Neural cell (in vitro differentiated cells): ENCODE results near the gene HSF4. TPM values are rescaled to one million over a fixed set of nuclear protein-coding genes. Genes with fewer than 3 reads are reported as not detected.

Experiments used
- H2AFZ ChIP-seq: fragments of 200-600, 300-800 bp; sonication (generic), shearing (Covaris generic); 2 replicates; pipeline ENCODE4 v1.6.0; 2014; ENCODE audit warnings: low read depth, mild to moderate bottlenecking, antibody characterized with exemption, low read length, moderate library complexity
- H3F3A ChIP-seq: fragments of 200-600 bp; shearing (Covaris generic); 2 replicates; pipeline ENCODE4 v1.6.1; 2016; ENCODE audit warnings: mild to moderate bottlenecking, moderate library complexity, mixed read lengths, antibody characterized with exemption, low read length; ENCODE audit not compliant: insufficient read depth, poor library complexity, severe bottlenecking
- H3K27ac ChIP-seq: fragments of 200-600, 300-800 bp; sonication (generic), shearing (Covaris generic); 2 replicates; pipeline ENCODE4 v1.5.1; 2014; ENCODE audit warnings: mild to moderate bottlenecking, low read length, moderate library complexity
- H3K27me3 ChIP-seq: fragments of 300-800, 200-600 bp; sonication (generic), shearing (Covaris generic); 2 replicates; pipeline ENCODE4 v1.6.0; 2014; ENCODE audit warnings: mild to moderate bottlenecking, low read depth, low read length, moderate library complexity; ENCODE audit not compliant: insufficient read depth
- H3K36me3 ChIP-seq: fragments of 300-800, 200-600 bp; sonication (generic), shearing (Covaris generic); 2 replicates; pipeline ENCODE4 v1.5.1; 2014; ENCODE audit warnings: mild to moderate bottlenecking, antibody characterized with exemption, low read length, moderate library complexity; ENCODE audit not compliant: insufficient read depth
- H3K4me2 ChIP-seq: fragments of 300-800, 200-600 bp; sonication (generic), shearing (Covaris generic); 2 replicates; pipeline ENCODE4 v1.6.0; 2014; ENCODE audit warnings: mild to moderate bottlenecking, low read length
- H3K4me3 ChIP-seq: fragments of 300-800, 200-600 bp; sonication (generic), shearing (Covaris generic); 2 replicates; pipeline ENCODE4 v1.5.1; 2014; ENCODE audit warnings: mild to moderate bottlenecking, low read length, moderate library complexity
- H3K79me2 ChIP-seq: fragments of 200-600 bp; shearing (Covaris generic); replicated peaks from 2 replicates; pipeline ENCODE4 v1.6.0; 2014; ENCODE audit warnings: mild to moderate bottlenecking, low read length, moderate library complexity; ENCODE audit not compliant: insufficient read depth
- H3K9ac ChIP-seq: fragments of 300-800, 200-600 bp; sonication (generic), shearing (Covaris generic); 2 replicates; pipeline ENCODE4 v1.6.1; 2016; ENCODE audit warnings: mild to moderate bottlenecking, low read length, mixed read lengths
- H3K9me2 ChIP-seq: fragments of 200-600 bp; shearing (Covaris generic); 2 replicates; pipeline ENCODE4 v1.6.1; 2016; ENCODE audit warnings: mild to moderate bottlenecking, low read length, mixed read lengths; ENCODE audit not compliant: insufficient read depth
- H3K9me3 ChIP-seq: fragments of 200-600, 300-800 bp; sonication (generic), shearing (Covaris generic); 2 replicates; pipeline ENCODE4 v1.6.1; 2016; ENCODE audit warnings: mild to moderate bottlenecking, mixed run types, low read length, moderate library complexity, mixed read lengths
- H4K20me1 ChIP-seq: fragments of 200-600 bp; shearing (Covaris generic); 2 replicates; pipeline ENCODE4 v1.6.1; 2016; ENCODE audit warnings: mild to moderate bottlenecking, mixed run types; ENCODE audit not compliant: insufficient read depth
- CTCF ChIP-seq: fragments of 450-650 bp; IDR thresholded peaks from 2 replicates; pipeline ENCODE4 v1.5.1; 2014; ENCODE audit warnings: antibody characterized with exemption, mild to moderate bottlenecking, moderate library complexity; ENCODE audit not compliant: poor library complexity, severe bottlenecking
- EP300 ChIP-seq: fragments of 450-650 bp; conservative IDR thresholded peaks from 2 replicates; pipeline ENCODE4 v1.6.1; 2014; ENCODE audit warnings: antibody characterized with exemption, mild to moderate bottlenecking, moderate library complexity; ENCODE audit not compliant: poor library complexity, severe bottlenecking
- EZH2 ChIP-seq: fragments of 200-600, 300-800 bp; shearing (Covaris generic), sonication (generic); IDR thresholded peaks from 2 replicates; pipeline ENCODE4 v1.6.1; 2014; ENCODE audit warnings: antibody characterized with exemption, low read length, borderline replicate concordance, mild to moderate bottlenecking; ENCODE audit not compliant: insufficient read depth, poor library complexity, severe bottlenecking
- MXI1 ChIP-seq: fragments of 450-650 bp; conservative IDR thresholded peaks from 2 replicates; pipeline ENCODE4 v1.6.1; 2014; ENCODE audit warnings: antibody characterized with exemption, mild to moderate bottlenecking; ENCODE audit not compliant: poor library complexity, severe bottlenecking
- POLR2AphosphoS5 ChIP-seq: IDR thresholded peaks from 2 replicates; pipeline ENCODE4 v1.6.1; 2012
- RAD21 ChIP-seq: fragments of 450-650 bp; conservative IDR thresholded peaks from 2 replicates; pipeline ENCODE4 v1.6.1; 2014; ENCODE audit warnings: antibody characterized with exemption, mild to moderate bottlenecking, moderate library complexity
- REST ChIP-seq: IDR thresholded peaks from 2 replicates; pipeline ENCODE4 v1.6.1; 2012; ENCODE audit warnings: borderline replicate concordance
- SMC3 ChIP-seq: fragments of 450-650 bp; conservative IDR thresholded peaks from 2 replicates; pipeline ENCODE4 v1.6.1; 2014; ENCODE audit warnings: antibody characterized with exemption, mild to moderate bottlenecking, moderate library complexity; ENCODE audit not compliant: poor library complexity
- TAF1 ChIP-seq: IDR thresholded peaks from 2 replicates; pipeline ENCODE4 v1.6.1; 2012; ENCODE audit warnings: low read depth
- polyA plus RNA-seq: library from polyadenylated mRNA; depleted of rRNA; stranded (reverse); fragments of >200 nt; gene quantifications from 2 replicates; pipeline ENCODE4 v1.2.3, GENCODE V29; 2014

The HSF4 gene
- polyA plus RNA-seq, 1 donor from 2014 or later: 12.7 TPM

- H4K20me1 ChIP-seq: no peaks in the 10 kb centered on the region
Measured at GRCh38 chr16:67158637-67159600, 5.6 kb upstream of the HSF4 start.

More at GRCh38 chr16:67158637-67159600, 5.6 kb upstream of the HSF4 start:
- Histone ChIP-seq H3K36me3 (no peaks in the 10 kb centered on the region), H2AFZ (no peak overlapping the region), H3K27ac (no peak overlapping the region), H3K9me3 (no peaks in the 10 kb centered on the region), H3K79me2 (no peaks in the 10 kb centered on the region), H3K9me2 (no peaks in the 10 kb centered on the region), H3K4me2 (no peak overlapping the region), H3K4me3 (peak overlapping the region; percentile 66), H3F3A (no peaks in the 10 kb centered on the region), H3K9ac (no peak overlapping the region), H3K27me3 (peaks cover 100% of the 10 kb centered on the region)
- TF ChIP-seq CTCF (no peak), EZH2 (no peak), MXI1 (no peak), REST (no peak), POLR2AphosphoS5 (no peak), EP300 (no peak), SMC3 (no peak), TAF1 (no peak), RAD21 (no peak)
